ENCODE results near the gene RBL2. TPM values are rescaled to one million over a fixed set of nuclear protein-coding genes. Genes with fewer than 3 reads are reported as not detected.

The RBL2 gene
- total and polyA plus RNA-seq, 4 donors, result 35.2 to 90.2 (median 79.6) TPM

GRCh38 chr16:53476867-53477266 lies 42.6 kb downstream of the RBL2 start:
- H3K9me3 ChIP-seq (ENCODE audit: control insufficient read depth, low read length), result no peaks in the 10 kb centered on the region
- ATAC-seq (ENCODE audit: low FRiP score) (no peak), DNase-seq (no peak)
- H3K36me3 ChIP-seq (ENCODE audit: control insufficient read depth in 1 of 2, insufficient read depth in 2 of 2, low read length in 1 of 2), result peaks cover 2 to 3% of the 10 kb centered on the region in 2 donors
- intact Hi-C loops (cut with DNase I), result no loop called here
- WGBS, 2 donors, result 87 to 88% methylated on average over 2 of the region's 2 CpGs
- no peaks in the 10 kb centered on the region for H3K4me1 ChIP-seq (ENCODE audit: control insufficient read depth in 1 of 2, insufficient read depth in 2 of 2, low read length in 2 of 2)
- no peak overlapping the region for H3K27ac ChIP-seq (ENCODE audit: low read depth in 1 of 2, low read length in 2 of 2)
- H3K27me3 ChIP-seq (ENCODE audit: control insufficient read depth in 1 of 2, insufficient read depth in 2 of 2, low read length in 1 of 2), result no peaks in the 10 kb centered on the region
- H3K4me3 ChIP-seq (ENCODE audit: low read length in 2 of 2), result no peak overlapping the region

GRCh38 chr16:53478965-53479364 lies 44.7 kb downstream of the RBL2 start:
- H3K9me3 ChIP-seq (ENCODE audit: control insufficient read depth, low read length), result no peaks in the 10 kb centered on the region
- no peaks in the 10 kb centered on the region for H3K4me1 ChIP-seq (ENCODE audit: control insufficient read depth in 1 of 2, insufficient read depth in 2 of 2, low read length in 2 of 2)
- ATAC-seq (ENCODE audit: low FRiP score) (no peak), DNase-seq (no peak)
- 97 to 98% methylated on average over 5 of the region's 5 CpGs for WGBS, 2 donors
- H3K27me3 ChIP-seq (ENCODE audit: control insufficient read depth in 1 of 2, insufficient read depth in 2 of 2, low read length in 1 of 2), result no peaks in the 10 kb centered on the region
- H3K36me3 ChIP-seq (ENCODE audit: control insufficient read depth in 1 of 2, insufficient read depth in 2 of 2, low read length in 1 of 2), result peaks cover 7 to 11% of the 10 kb centered on the region in 2 donors
- no peak overlapping the region for H3K27ac ChIP-seq (ENCODE audit: low read depth in 1 of 2, low read length in 2 of 2)
- H3K4me3 ChIP-seq (ENCODE audit: low read length in 2 of 2), result no peak overlapping the region
- intact Hi-C loops (cut with DNase I), result no loop called here

- Histone ChIP-seq H3K9me3 (ENCODE audit: control insufficient read depth, low read length) (no peaks in the 10 kb centered on the region), H3K36me3 (ENCODE audit: control insufficient read depth in 1 of 2, insufficient read depth in 2 of 2, low read length in 1 of 2) (peaks cover 7 to 11% of the 10 kb centered on the region in 2 donors), H3K27ac (ENCODE audit: low read depth in 1 of 2, low read length in 2 of 2) (no peak overlapping the region), H3K4me1 (ENCODE audit: control insufficient read depth in 1 of 2, insufficient read depth in 2 of 2, low read length in 2 of 2) (no peaks in the 10 kb centered on the region), H3K27me3 (ENCODE audit: control insufficient read depth in 1 of 2, insufficient read depth in 2 of 2, low read length in 1 of 2) (no peaks in the 10 kb centered on the region), H3K4me3 (ENCODE audit: low read length in 2 of 2) (no peak overlapping the region)
- DNase-seq (no peak), ATAC-seq (ENCODE audit: low FRiP score) (no peak)
- 94 to 100% methylated on average over 1 of the region's 1 CpG for WGBS, 2 donors
- intact Hi-C loops (cut with DNase I), result no loop called here
Observed at GRCh38 chr16:53480394-53480793, 46.1 kb downstream of the RBL2 start.

- H3K9me3 ChIP-seq (ENCODE audit: control insufficient read depth, low read length), result no peaks in the 10 kb centered on the region
- DNase-seq (no peak), ATAC-seq (ENCODE audit: low FRiP score) (no peak)
- H3K27me3 ChIP-seq (ENCODE audit: control insufficient read depth in 1 of 2, insufficient read depth in 2 of 2, low read length in 1 of 2), result no peaks in the 10 kb centered on the region
- intact Hi-C loops (cut with DNase I), result no loop called here
- peaks cover 6 to 11% of the 10 kb centered on the region in 2 donors for H3K36me3 ChIP-seq (ENCODE audit: control insufficient read depth in 1 of 2, insufficient read depth in 2 of 2, low read length in 1 of 2)
- no peak overlapping the region for H3K27ac ChIP-seq (ENCODE audit: low read depth in 1 of 2, low read length in 2 of 2)
- WGBS, 2 donors, result 95 to 96% methylated on average over 2 of the region's 2 CpGs
- H3K4me3 ChIP-seq (ENCODE audit: low read length in 2 of 2), result no peak overlapping the region
- H3K4me1 ChIP-seq (ENCODE audit: control insufficient read depth in 1 of 2, insufficient read depth in 2 of 2, low read length in 2 of 2), result no peaks in the 10 kb centered on the region
Observed at GRCh38 chr16:53482123-53482522, 47.9 kb downstream of the RBL2 start.

GRCh38 chr16:53484542-53484941 lies 50.3 kb downstream of the RBL2 start:
- no peaks in the 10 kb centered on the region for H3K9me3 ChIP-seq (ENCODE audit: control insufficient read depth, low read length)
- H3K4me3 ChIP-seq (ENCODE audit: low read length in 2 of 2), result no peak overlapping the region
- ATAC-seq (ENCODE audit: low FRiP score), result no peak

GRCh38 chr16:53486230-53486629 lies 52.0 kb downstream of the RBL2 start:
- H3K36me3 ChIP-seq (ENCODE audit: control insufficient read depth in 1 of 2, insufficient read depth in 2 of 2, low read length in 1 of 2), result peaks cover 4 to 14% of the 10 kb centered on the region in 2 donors
- intact Hi-C loops (cut with DNase I), result no loop called here

More at GRCh38 chr16:53484542-53484941, 50.3 kb downstream of the RBL2 start:
- Histone ChIP-seq H3K4me1 (ENCODE audit: control insufficient read depth in 1 of 2, insufficient read depth in 2 of 2, low read length in 2 of 2) (no peaks in the 10 kb centered on the region), H3K27ac (ENCODE audit: low read depth in 1 of 2, low read length in 2 of 2) (no peak overlapping the region), H3K36me3 (ENCODE audit: control insufficient read depth in 1 of 2, insufficient read depth in 2 of 2, low read length in 1 of 2) (peaks cover 4 to 14% of the 10 kb centered on the region in 2 donors), H3K27me3 (ENCODE audit: control insufficient read depth in 1 of 2, insufficient read depth in 2 of 2, low read length in 1 of 2) (no peaks in the 10 kb centered on the region)
- WGBS, 2 donors, result 81 to 88% methylated on average over 2 of the region's 2 CpGs
- intact Hi-C loops (cut with DNase I), result no loop called here
- DNase-seq, result no peak

GRCh38 chr16:53489755-53490154 lies 55.5 kb downstream of the RBL2 start:
- intact Hi-C loops (cut with DNase I), result no loop called here
- Histone ChIP-seq H3K27ac (ENCODE audit: low read depth in 1 of 2, low read length in 2 of 2) (no peak overlapping the region), H3K4me1 (ENCODE audit: control insufficient read depth in 1 of 2, insufficient read depth in 2 of 2, low read length in 2 of 2) (no peaks in the 10 kb centered on the region), H3K4me3 (ENCODE audit: low read length in 2 of 2) (no peak overlapping the region), H3K27me3 (ENCODE audit: control insufficient read depth in 1 of 2, insufficient read depth in 2 of 2, low read length in 1 of 2) (no peaks in the 10 kb centered on the region), H3K9me3 (ENCODE audit: control insufficient read depth, low read length) (no peaks in the 10 kb centered on the region), H3K36me3 (ENCODE audit: control insufficient read depth in 1 of 2, insufficient read depth in 2 of 2, low read length in 1 of 2) (peaks cover 4 to 6% of the 10 kb centered on the region in 2 donors)
- DNase-seq, result no peak
- WGBS, 2 donors, result 14 to 23% methylated on average over 1 of the region's 1 CpG
- ATAC-seq (ENCODE audit: low FRiP score), result no peak

More at GRCh38 chr16:53486230-53486629, 52.0 kb downstream of the RBL2 start:
- Histone ChIP-seq H3K9me3 (ENCODE audit: control insufficient read depth, low read length) (no peaks in the 10 kb centered on the region), H3K4me3 (ENCODE audit: low read length in 2 of 2) (no peak overlapping the region), H3K4me1 (ENCODE audit: control insufficient read depth in 1 of 2, insufficient read depth in 2 of 2, low read length in 2 of 2) (no peaks in the 10 kb centered on the region), H3K27me3 (ENCODE audit: control insufficient read depth in 1 of 2, insufficient read depth in 2 of 2, low read length in 1 of 2) (no peaks in the 10 kb centered on the region), H3K27ac (ENCODE audit: low read depth in 1 of 2, low read length in 2 of 2) (no peak overlapping the region)
- DNase-seq (no peak), ATAC-seq (ENCODE audit: low FRiP score) (no peak)

GRCh38 chr16:53492503-53492902 lies 58.2 kb downstream of the RBL2 start:
- no peak for ATAC-seq (ENCODE audit: low FRiP score)
- H3K27ac ChIP-seq (ENCODE audit: low read depth in 1 of 2, low read length in 2 of 2), result no peak overlapping the region
- WGBS, 2 donors, result 95 to 96% methylated on average over 1 of the region's 1 CpG

GRCh38 chr16:53494636-53495035 lies 60.4 kb downstream of the RBL2 start:
- WGBS, 2 donors, result 89 to 91% methylated on average over 6 of the region's 6 CpGs
- Histone ChIP-seq H3K4me3 (ENCODE audit: low read length in 2 of 2) (no peak overlapping the region), H3K27me3 (ENCODE audit: control insufficient read depth in 1 of 2, insufficient read depth in 2 of 2, low read length in 1 of 2) (no peaks in the 10 kb centered on the region), H3K4me1 (ENCODE audit: control insufficient read depth in 1 of 2, insufficient read depth in 2 of 2, low read length in 2 of 2) (no peaks in the 10 kb centered on the region), H3K27ac (ENCODE audit: low read depth in 1 of 2, low read length in 2 of 2) (no peak overlapping the region), H3K36me3 (ENCODE audit: control insufficient read depth in 1 of 2, insufficient read depth in 2 of 2, low read length in 1 of 2) (peaks cover 3 to 6% of the 10 kb centered on the region in 2 donors), H3K9me3 (ENCODE audit: control insufficient read depth, low read length) (no peaks in the 10 kb centered on the region)
- DNase-seq (no peak), ATAC-seq (ENCODE audit: low FRiP score) (no peak)
- intact Hi-C loops (cut with DNase I), result no loop called here

More at GRCh38 chr16:53492503-53492902, 58.2 kb downstream of the RBL2 start:
- Histone ChIP-seq H3K4me3 (ENCODE audit: low read length in 2 of 2) (no peak overlapping the region), H3K9me3 (ENCODE audit: control insufficient read depth, low read length) (no peaks in the 10 kb centered on the region), H3K27me3 (ENCODE audit: control insufficient read depth in 1 of 2, insufficient read depth in 2 of 2, low read length in 1 of 2) (no peaks in the 10 kb centered on the region), H3K4me1 (ENCODE audit: control insufficient read depth in 1 of 2, insufficient read depth in 2 of 2, low read length in 2 of 2) (no peaks in the 10 kb centered on the region), H3K36me3 (ENCODE audit: control insufficient read depth in 1 of 2, insufficient read depth in 2 of 2, low read length in 1 of 2) (peaks cover 6% of the 10 kb centered on the region in 2 donors)
- intact Hi-C loops (cut with DNase I), result no loop called here
- no peak for DNase-seq

Data from aorta (tissue), 5 donors.